OCI-LY1 (cell line): ENCODE data around the gene PPIE.

Experiments used
- H2AFZ ChIP-seq: fragments of 200-600 bp; sonication (generic), shearing (Covaris generic); 2 replicates; pipeline ENCODE4 v1.6.0; 2014; ENCODE audit warnings: antibody characterized with exemption, mild to moderate bottlenecking, low read length
- H3F3A ChIP-seq: fragments of 200-600 bp; sonication (generic), shearing (Covaris generic); 2 replicates; pipeline ENCODE4 v1.6.0; 2014; ENCODE audit warnings: mild to moderate bottlenecking, antibody characterized with exemption, low read length, moderate library complexity; ENCODE audit not compliant: insufficient read depth
- H3K27ac ChIP-seq: fragments of 200-600 bp; sonication (generic); 2 replicates; pipeline ENCODE4 v1.5.1; 2014; ENCODE audit warnings: low read length, mixed run types, mild to moderate bottlenecking, low read depth; ENCODE audit not compliant: poor library complexity, severe bottlenecking
- H3K27me3 ChIP-seq: fragments of 200-600 bp; sonication (generic); 2 replicates; pipeline ENCODE4 v1.6.0; 2014; ENCODE audit warnings: antibody characterized with exemption, mild to moderate bottlenecking, low read length, moderate library complexity; ENCODE audit not compliant: insufficient read depth
- H3K36me3 ChIP-seq: fragments of 200-600 bp; sonication (generic); 2 replicates; pipeline ENCODE4 v1.6.1; 2014; ENCODE audit warnings: mild to moderate bottlenecking, antibody characterized with exemption, low read length, moderate library complexity, mixed read lengths; ENCODE audit not compliant: insufficient read depth
- H3K4me1 ChIP-seq: fragments of 200-600 bp; sonication (generic); 2 replicates; pipeline ENCODE4 v1.5.1; 2014; ENCODE audit warnings: mild to moderate bottlenecking, low read length, moderate library complexity; ENCODE audit not compliant: insufficient read depth, severe bottlenecking
- H3K4me2 ChIP-seq: fragments of 200-600 bp; sonication (generic), shearing (Covaris generic); 2 replicates; pipeline ENCODE4 v1.6.1; 2014; ENCODE audit warnings: low read length
- H3K4me3 ChIP-seq: fragments of 200-600 bp; sonication (generic); 2 replicates; pipeline ENCODE4 v1.5.1; 2014; ENCODE audit warnings: low read length, low read depth, mild to moderate bottlenecking, mixed read lengths; ENCODE audit not compliant: poor library complexity, severe bottlenecking
- H3K79me2 ChIP-seq: fragments of 200-600 bp; shearing (Covaris generic); 2 replicates; pipeline ENCODE4 v1.6.1; 2016; ENCODE audit warnings: mixed run types, low read length, mixed read lengths; ENCODE audit not compliant: insufficient read depth
- H3K9ac ChIP-seq: fragments of 200-600 bp; sonication (generic), shearing (Covaris generic); 2 replicates; pipeline ENCODE4 v1.6.1; 2014; ENCODE audit warnings: mild to moderate bottlenecking, low read length, mixed read lengths
- H3K9me2 ChIP-seq: fragments of 200-600 bp; sonication (generic), shearing (Covaris generic); 2 replicates; pipeline ENCODE4 v1.6.1; 2014; ENCODE audit warnings: low read depth, mild to moderate bottlenecking, low read length, mixed read lengths
- H3K9me3 ChIP-seq: fragments of 200-600 bp; shearing (Covaris generic); 2 replicates; pipeline ENCODE4 v1.6.1; 2014; ENCODE audit warnings: low read length, mixed read lengths
- H4K20me1 ChIP-seq: fragments of 200-600 bp; sonication (generic), shearing (Covaris generic); 2 replicates; pipeline ENCODE4 v1.6.0; 2016; ENCODE audit warnings: mild to moderate bottlenecking, low read length; ENCODE audit not compliant: insufficient read depth
- CTCF ChIP-seq: fragments of 200-600 bp; sonication (generic), shearing (Covaris generic); IDR thresholded peaks from 2 replicates; pipeline ENCODE4 v1.5.1; 2017; ENCODE audit warnings: mild to moderate bottlenecking, antibody characterized with exemption, low read length, moderate library complexity, mixed read lengths
- EZH2 ChIP-seq: fragments of 200-600 bp; sonication (generic), shearing (Covaris generic); IDR thresholded peaks from 2 replicates; pipeline ENCODE4 v1.8.0; 2017; ENCODE audit warnings: borderline replicate concordance, mixed run types, mild to moderate bottlenecking, antibody characterized with exemption, low read length, moderate library complexity, mixed read lengths

PPIE gene

GRCh38 chr1:39789571-39790110 is 51.0 kb downstream of the PPIE start:
- peak overlapping the region; percentile 4; the same call in 1 of the 2 replicates for H2AFZ ChIP-seq
- no peaks in the 10 kb centered on the region for H3K9me2 ChIP-seq
- no peaks in the 10 kb centered on the region for H3F3A ChIP-seq
- H3K4me2 ChIP-seq, result peak overlapping the region; percentile 68
- H3K27me3 ChIP-seq, result no peaks in the 10 kb centered on the region
- no peaks in the 10 kb centered on the region for H3K36me3 ChIP-seq
- peak overlapping the region; percentile 62 for H3K4me3 ChIP-seq
- no peaks in the 10 kb centered on the region for H4K20me1 ChIP-seq
- H3K9ac ChIP-seq, result peak overlapping the region; percentile 59
- TF ChIP-seq CTCF (no peak), EZH2 (no peak)
- no peaks in the 10 kb centered on the region for H3K79me2 ChIP-seq
- peaks cover 13% of the 10 kb centered on the region for H3K4me1 ChIP-seq
- H3K27ac ChIP-seq, result no peak overlapping the region
- no peaks in the 10 kb centered on the region for H3K9me3 ChIP-seq

GRCh38 chr1:39791838-39792237 is 53.2 kb downstream of the PPIE start:
- no peak overlapping the region for H3K27ac ChIP-seq
- H3K4me1 ChIP-seq, result peaks cover 13% of the 10 kb centered on the region
- H2AFZ ChIP-seq, result no peak overlapping the region
- H4K20me1 ChIP-seq, result no peaks in the 10 kb centered on the region
- H3K4me3 ChIP-seq, result no peak overlapping the region
- no peaks in the 10 kb centered on the region for H3F3A ChIP-seq
- H3K9me2 ChIP-seq, result no peaks in the 10 kb centered on the region
- no peak overlapping the region for H3K4me2 ChIP-seq
- TF ChIP-seq CTCF (no peak), EZH2 (no peak)
- no peaks in the 10 kb centered on the region for H3K36me3 ChIP-seq
- H3K27me3 ChIP-seq, result no peaks in the 10 kb centered on the region
- no peaks in the 10 kb centered on the region for H3K79me2 ChIP-seq
- no peaks in the 10 kb centered on the region for H3K9me3 ChIP-seq
- no peak overlapping the region for H3K9ac ChIP-seq

GRCh38 chr1:39795651-39796050 is 57.0 kb downstream of the PPIE start:
- no peaks in the 10 kb centered on the region for H4K20me1 ChIP-seq
- no peaks in the 10 kb centered on the region for H3K27me3 ChIP-seq
- no peaks in the 10 kb centered on the region for H3K79me2 ChIP-seq
- H3K27ac ChIP-seq, result no peak overlapping the region
- H3K9ac ChIP-seq, result no peak overlapping the region
- H3K4me3 ChIP-seq, result no peak overlapping the region
- H3K4me2 ChIP-seq, result no peak overlapping the region
- peaks cover 14% of the 10 kb centered on the region for H3K4me1 ChIP-seq
- H3K9me2 ChIP-seq, result no peaks in the 10 kb centered on the region
- no peaks in the 10 kb centered on the region for H3K36me3 ChIP-seq
- H3F3A ChIP-seq, result no peaks in the 10 kb centered on the region
- TF ChIP-seq EZH2 (no peak), CTCF (no peak)
- H2AFZ ChIP-seq, result no peak overlapping the region
- no peaks in the 10 kb centered on the region for H3K9me3 ChIP-seq
